HTR-8/SVneo (cell line): ENCODE results near the gene CHRM4.

ENCODE experiments used
- DNase-seq: peaks from one replicate; pipeline ENCODE4 v3.0.0; 2011; ENCODE audit warnings: low spot score, mixed read lengths; ENCODE audit not compliant: insufficient read length
- FAIRE-seq: peaks from 2 replicates; lab custom pipeline; 2011; peaks lifted over from hg19 to GRCh38; lab: Jason Lieb, UNC

CHRM4 gene

DNA sequence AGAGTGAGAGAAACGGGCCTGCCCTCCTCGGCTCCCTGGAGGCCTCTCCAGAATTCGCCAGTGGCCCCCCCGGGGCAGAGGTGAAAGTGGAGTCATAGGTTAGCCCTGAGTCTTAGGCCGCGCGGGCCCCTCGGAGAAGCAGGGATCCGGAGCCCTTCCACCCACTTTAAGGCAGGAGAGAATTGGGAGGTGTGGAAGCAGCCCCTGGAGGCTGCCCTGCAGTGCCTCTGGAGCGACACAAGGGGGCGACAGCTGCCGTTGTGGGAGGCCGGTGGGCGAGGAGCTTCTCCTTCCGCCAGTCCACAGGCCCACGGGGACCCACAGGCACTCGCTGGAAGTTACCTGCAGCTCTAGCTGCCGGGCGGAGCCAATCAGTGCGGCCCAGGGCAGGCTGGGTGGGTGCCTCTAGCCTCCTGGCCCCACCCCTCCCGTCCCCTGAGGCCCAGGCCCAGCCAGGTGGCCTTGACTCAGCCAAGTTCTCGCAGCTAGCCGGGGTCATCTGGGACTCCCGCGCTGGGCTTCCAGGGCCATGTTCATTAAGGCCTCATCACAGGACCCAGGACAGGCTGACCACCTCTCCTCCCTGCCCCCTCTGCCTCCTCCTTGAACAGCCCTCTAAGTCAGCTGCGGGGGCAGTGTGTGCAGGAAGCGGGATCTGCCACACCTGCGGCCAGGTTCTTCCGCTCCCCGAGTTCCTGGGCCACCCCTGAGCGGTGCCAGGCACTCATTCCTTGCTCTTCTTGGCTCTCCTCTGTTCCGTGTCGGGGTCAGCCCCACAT is 39.3 kb downstream of the CHRM4 start:
- no peak for FAIRE-seq
- peak; percentile 29 for DNase-seq

DNA sequence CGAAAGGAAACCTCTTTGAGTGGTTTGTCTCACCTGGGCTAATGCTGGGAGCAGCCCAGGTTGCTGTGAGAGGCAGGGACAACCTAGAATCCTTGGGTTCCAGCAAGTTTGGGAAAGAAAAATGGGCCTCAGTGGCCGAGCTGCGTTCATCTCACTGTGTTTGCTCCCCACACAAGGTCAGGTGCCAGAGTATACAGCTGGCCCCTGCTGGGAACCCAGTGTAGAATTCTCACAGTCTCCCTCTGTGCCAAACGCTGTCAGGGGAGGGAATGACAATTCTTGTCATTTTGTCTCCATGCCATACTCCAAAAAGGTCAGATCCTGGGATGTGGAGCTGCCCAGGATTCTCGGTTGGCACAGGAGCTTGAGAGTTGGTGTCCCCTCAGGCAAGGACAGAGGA is 40.0 kb downstream of the CHRM4 start:
- FAIRE-seq (no peak), DNase-seq (no peak)

DNA sequence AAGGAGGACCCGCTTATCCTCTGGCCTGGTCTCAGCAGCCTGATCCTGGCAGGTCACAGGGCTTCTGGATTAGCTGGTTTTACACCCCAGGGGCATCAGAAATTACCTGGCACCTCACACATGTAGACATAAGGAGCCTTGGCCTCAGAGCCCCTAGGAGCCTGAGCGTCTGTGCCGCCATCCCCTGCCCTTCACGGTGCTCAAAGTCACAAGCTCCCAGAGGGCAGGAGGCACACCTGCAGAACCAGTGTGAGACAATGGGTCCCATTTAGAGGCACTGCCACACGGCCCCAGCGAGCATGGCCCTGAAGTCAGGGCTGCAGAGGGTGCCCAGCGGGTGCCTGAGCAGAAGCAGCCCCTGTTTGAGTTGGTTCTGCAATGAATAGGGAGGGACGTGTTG is 40.4 kb downstream of the CHRM4 start:
- DNase-seq, result no peak
- no peak for FAIRE-seq

- FAIRE-seq (no peak), DNase-seq (no peak)
Observed at GRCh38 chr11:46350695-46351094, 40.9 kb downstream of the CHRM4 start.

GRCh38 chr11:46348566-46349401 is 42.8 kb downstream of the CHRM4 start:
- no peak for FAIRE-seq
- no peak for DNase-seq

GRCh38 chr11:46347637-46348311 is 43.8 kb downstream of the CHRM4 start:
- no peak for FAIRE-seq
- DNase-seq, result no peak

GRCh38 chr11:46346886-46347636 is 44.5 kb downstream of the CHRM4 start, which contains the start of gene DGKZ:
TSS of gene DGKZ (plus strand) at chr11:46347463. CDS start at chr11:46347660, 197 bp downstream.
- DNase-seq (peak; percentile 83), FAIRE-seq (peak; percentile 95)

DNA sequence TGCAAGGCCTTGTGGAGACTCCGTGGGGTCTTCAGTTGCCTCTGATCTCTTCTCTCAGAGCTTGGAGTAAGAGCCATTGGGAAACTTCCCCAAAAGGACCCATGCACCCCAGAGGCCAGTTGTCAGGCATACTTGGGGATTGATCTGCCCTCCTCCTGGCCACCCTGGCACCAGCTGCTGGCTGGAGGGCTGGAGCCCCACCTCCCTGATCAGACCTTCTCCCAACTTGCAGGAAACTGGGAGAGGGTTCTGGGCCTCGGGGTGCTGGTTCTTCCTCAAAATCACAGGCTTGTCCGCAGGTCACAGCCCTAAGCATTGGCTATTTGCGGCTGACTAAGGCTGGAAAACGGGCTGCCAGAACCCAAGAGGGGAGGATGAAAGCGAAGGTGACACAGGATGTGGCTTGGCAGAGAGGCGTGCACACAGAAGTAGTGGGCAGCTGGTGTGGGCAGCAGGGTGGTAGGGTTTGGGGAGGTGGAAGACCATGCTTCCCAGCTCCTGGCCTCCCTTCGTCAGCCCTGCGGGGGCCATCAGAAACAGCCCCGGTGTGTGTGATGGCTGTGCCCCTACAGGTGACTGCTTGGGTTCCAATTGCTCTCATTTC is 45.6 kb downstream of the CHRM4 start:
- no peak for FAIRE-seq
- DNase-seq, result no peak

DNA sequence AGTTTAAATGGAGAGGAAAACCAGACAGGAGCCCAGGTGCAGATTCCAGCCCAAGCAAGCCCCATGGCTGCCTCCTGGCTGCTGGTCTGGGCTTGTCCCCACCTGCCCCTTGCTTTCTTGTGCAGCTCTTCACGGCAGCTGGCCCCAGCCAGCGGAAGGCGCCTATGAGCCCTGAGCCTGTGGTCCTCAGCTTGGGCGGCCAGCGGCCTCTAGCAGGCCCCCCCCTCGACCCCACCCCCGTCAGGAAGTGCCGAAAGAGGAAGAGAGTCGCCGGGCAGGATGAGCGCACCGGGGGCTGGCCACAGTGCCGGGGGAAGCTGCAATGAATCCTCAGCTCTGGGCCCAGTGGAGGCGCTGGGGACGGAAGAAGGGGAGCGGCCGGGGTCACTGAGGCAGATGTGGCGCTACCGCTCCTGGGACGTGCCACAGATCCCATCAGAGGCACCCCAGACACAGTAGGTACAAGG is 46.4 kb downstream of the CHRM4 start:
- no peak for DNase-seq
- no peak for FAIRE-seq

- FAIRE-seq, result no peak
- DNase-seq, result no peak
Observed at GRCh38 chr11:46343520-46343919, 48.1 kb downstream of the CHRM4 start.

- FAIRE-seq, result no peak
- DNase-seq, result no peak
Observed at GRCh38 chr11:46342239-46342638, 49.3 kb downstream of the CHRM4 start.

DNA sequence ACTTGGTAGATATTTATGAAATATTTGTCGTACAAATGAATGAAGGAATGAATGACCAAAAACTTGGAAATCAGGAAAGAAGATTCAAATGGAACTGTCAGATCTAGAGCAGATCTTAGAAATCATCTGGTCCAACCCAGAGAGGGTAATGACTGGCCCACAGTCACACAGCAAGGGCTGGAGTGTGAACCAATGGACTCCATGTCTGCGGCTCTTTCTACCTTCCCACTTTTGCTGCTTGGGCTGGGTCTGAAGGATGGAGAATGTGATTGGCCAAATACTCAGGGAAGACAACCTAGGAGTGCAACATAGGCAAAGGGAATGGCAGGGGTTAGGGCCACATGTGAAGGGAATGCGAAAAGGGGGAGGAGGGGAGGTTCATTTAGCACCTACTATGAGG is 50.1 kb downstream of the CHRM4 start:
- DNase-seq (no peak), FAIRE-seq (no peak)

GRCh38 chr11:46339816-46340215 is 51.8 kb downstream of the CHRM4 start:
- DNase-seq (no peak), FAIRE-seq (no peak)

DNA sequence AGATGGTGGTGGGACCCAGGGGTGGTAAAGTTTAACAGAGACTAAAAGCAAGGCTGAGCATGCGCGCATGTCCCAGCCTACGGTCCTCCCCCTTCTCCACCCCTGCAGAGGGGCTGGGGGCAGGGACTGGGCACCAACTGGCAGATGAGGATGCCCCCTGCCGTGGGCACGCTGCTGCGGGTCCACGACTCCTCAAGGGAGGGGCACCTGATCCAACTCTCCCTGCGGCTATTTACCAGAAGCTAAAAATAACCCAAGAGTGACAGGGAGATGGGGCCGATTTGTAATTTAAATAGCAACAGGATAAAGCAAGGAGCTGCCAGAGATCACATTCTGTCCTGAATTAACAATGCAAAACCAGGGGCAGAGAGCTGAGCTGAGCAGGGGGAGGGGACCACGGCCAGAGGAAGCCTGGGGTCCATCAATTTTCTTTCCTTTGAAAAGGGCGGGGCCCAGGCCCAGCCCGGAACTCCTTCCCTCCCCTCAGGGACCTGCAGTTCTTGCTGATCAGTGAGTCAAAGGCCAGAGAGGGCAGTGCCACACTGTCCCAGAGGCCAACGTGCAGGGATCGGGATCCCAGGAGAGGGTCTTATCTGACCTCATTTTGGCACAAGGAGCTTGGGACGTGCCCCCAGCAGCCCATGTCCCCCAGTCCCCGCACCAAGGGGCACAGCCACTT is 52.4 kb downstream of the CHRM4 start:
- no peak for FAIRE-seq
- no peak for DNase-seq

DNA sequence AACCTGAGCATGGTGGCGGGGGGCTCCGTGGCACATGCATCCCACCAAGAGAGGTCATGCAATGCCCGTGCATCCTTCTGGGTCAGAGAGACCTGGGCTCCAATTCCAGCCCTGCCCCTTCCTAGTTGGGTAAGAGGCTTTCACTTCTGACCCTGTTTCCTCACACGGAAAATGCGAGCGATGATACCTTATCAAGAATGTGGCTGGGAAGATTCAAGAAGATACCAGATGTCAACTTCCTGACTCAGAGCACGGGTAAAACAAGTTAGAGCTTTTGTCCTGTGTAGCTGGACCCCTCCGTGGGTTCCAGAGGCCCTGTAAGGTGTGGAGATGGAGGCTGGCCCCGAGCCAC is 53.0 kb downstream of the CHRM4 start:
- no peak for FAIRE-seq
- no peak for DNase-seq

- DNase-seq (no peak), FAIRE-seq (no peak)
Observed at GRCh38 chr11:46337626-46338345, 53.8 kb downstream of the CHRM4 start.

DNA sequence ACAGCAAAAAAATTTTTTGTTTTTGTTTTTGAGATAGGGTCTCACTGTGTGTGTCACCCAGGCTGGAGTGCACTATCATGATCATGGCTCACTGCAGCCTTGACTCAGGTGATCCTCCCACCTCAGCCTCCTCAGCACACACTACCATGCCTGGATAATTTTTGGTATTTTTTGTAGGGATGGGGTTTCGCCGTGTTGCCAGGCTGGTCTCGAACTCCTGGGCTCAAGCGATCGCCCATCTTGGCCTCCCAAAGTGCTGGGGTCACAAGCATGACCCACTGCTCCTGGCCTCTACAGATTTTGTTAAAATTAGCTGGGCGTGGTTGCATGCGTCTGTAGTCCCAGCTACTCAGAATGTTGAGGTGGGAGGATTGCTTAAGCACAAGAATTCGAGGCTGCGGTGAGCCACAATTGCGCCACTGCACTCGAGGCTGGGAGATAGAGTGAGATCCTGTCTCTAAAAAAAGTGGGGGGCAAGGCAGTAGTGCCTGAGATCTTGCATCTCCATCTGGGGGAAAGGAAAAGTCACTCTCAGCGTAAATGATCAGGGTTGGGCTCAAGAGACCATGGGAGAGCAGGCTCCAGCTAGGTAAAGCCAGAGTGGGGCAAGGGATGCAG is 54.9 kb downstream of the CHRM4 start:
- FAIRE-seq, result no peak
- DNase-seq, result no peak

DNA sequence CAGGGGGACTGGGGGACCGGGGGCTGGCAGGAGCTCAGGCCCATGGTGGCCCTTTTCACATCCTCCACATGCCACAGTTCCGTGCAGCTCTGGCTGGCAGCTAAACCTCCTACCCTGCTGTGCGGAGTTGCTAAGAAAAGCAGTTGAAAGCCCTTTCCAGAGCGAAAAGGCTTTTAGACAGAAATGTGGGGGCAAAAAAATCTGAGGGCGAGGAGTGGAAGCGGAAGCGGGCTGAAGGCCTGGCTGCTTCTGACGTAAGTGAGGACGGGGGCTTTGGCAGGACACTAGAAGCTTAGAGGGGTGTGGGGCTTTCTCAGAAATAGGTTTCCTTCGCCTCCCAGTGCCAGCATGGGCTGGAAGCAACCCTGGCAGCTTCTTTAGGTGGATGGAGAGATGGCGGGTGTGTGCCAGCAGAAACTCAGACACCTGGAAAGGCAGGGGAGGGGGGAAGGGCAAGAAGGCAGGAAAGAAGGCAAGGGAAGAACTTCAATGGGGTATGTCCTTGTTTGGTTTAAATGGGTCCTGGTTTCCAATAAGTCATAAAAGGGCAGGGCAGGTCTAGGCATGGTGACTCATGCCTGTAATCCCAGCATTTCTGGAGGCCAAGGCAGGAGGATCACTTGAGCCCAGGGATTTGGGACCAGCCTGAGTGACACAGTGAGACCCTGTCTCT is 55.5 kb downstream of the CHRM4 start:
- no peak for FAIRE-seq
- no peak for DNase-seq
